Uterus (tissue), 4 donors: Measurements from ENCODE around the gene OR5K2. TPM values are rescaled to one million over a fixed set of nuclear protein-coding genes. Genes with fewer than 3 reads are reported as not detected.

ENCODE experiments used
- DNase-seq, 2 donors: peaks; one replicate each; pipeline ENCODE4 v3.0.0-alpha.2; 2019 to 2020
- H3K27ac ChIP-seq, 2 donors: fragments of 200-600 bp; sonication (generic); 1 replicate in 1 of 2; 2 replicates in 1 of 2; pipeline ENCODE4 v1.5.1; 2016 to 2018
- H3K27me3 ChIP-seq, 2 donors: fragments of 200-600 bp; sonication (generic); one replicate each; pipeline ENCODE4 v1.5.1; 2018 to 2019; ENCODE audit warnings: control low read depth in 1 of 2
- H3K36me3 ChIP-seq, 2 donors: fragments of 200-600 bp; sonication (generic); one replicate each; pipeline ENCODE4 v1.5.1; 2019; ENCODE audit warnings: control low read depth in 1 of 2
- H3K4me1 ChIP-seq, 2 donors: fragments of 200-600 bp; sonication (generic); one replicate each; pipeline ENCODE4 v1.5.1; 2018 to 2019; ENCODE audit warnings: control low read depth in 1 of 2
- H3K4me3 ChIP-seq, 2 donors: fragments of 200-600 bp; sonication (generic); 1 replicate in 1 of 2; 2 replicates in 1 of 2; pipeline ENCODE4 v1.5.1; 2018 to 2019; ENCODE audit warnings: mild to moderate bottlenecking in 1 of 2
- H3K9me3 ChIP-seq, 2 donors: fragments of 200-600 bp; sonication (generic); one replicate each; pipeline ENCODE4 v1.5.1; 2019; ENCODE audit warnings: control low read depth in 1 of 2
- POLR2A ChIP-seq, 2 donors: fragments of 450-650 bp; IDR thresholded peaks; one replicate each; pipeline ENCODE4 v1.6.1; 2016; ENCODE audit warnings: antibody characterized with exemption in 2 of 2, mild to moderate bottlenecking in 1 of 2, moderate library complexity in 1 of 2
- intact Hi-C: fragments of 100-400 bp; cut with DNase I; formaldehyde crosslinking; loops from one replicate; pipeline ENCODE4 v1.15.1; 2023; ENCODE audit warnings: low total_unique reads
- total RNA-seq, 4 donors: library from RNA; depleted of rRNA in 3 of 4; stranded (reverse); fragments of >200 nt in 3 of 4; gene quantifications; one replicate each; pipeline versions ENCODE4 v1.1.0 to v1.2.4, GENCODE V29; 2014 to 2023
- TF ChIP-seq, protein P1 (sequence below), 4 experiments: fragments of 200-600 bp in 2 of 4; fragments of 450-650 bp in 2 of 4; sonication (generic) in 2 of 4; IDR thresholded peaks; one replicate each; pipeline ENCODE4 v1.5.1; 2016 to 2019; ENCODE audit warnings: antibody characterized with exemption in 4 of 4, mild to moderate bottlenecking in 2 of 4, moderate library complexity in 1 of 4
- donor health status: DM: yes; HTN: yes; CAD: no.

The OR5K2 gene
- total RNA-seq, 4 donors from 2014 or later, result not detected

DNA sequence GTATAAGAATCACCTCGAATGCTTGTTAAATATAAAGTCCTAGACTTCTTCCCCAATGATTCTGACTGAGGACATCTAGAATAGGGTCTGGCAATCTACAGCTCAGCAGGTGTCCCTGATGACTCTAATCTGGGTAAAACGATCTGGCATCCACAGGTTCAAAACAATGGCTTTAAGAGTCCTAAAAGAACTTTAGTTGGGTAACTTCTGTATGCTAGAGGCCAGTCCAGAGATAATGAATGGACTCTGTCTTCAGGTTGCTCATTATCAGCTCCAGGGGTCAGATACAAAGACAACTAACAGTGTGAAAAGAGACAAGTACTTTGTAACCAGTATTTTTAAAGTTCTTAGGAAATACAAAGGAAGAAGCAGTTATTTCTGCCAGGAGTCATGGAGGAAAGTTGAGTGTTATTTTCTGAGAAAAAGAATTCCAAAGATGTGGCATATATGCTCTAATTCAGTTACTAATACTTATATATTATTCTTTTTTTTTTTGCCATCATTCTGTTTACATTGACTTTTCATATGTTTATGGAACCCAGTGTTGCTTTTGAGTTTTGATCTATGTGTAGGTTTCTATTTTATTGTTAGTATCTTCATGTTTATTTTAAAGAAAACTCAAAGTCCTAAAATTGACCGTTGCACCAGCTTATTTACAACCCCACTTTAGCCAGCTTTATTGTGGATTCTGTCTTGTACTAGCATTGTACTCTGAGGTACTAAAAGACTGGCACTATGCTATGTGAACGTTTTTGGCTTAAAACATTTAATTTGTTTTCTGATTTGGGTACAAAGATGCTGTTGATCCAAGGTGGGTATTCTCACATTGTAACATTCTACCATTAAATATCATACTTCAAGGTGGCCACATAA, 31.2 kb downstream of the OR5K2 start:
- intact Hi-C loops, result no loop called here
- no peak for DNase-seq
- Histone ChIP-seq H3K36me3 (no peaks in the 10 kb centered on the region), H3K9me3 (no peaks in the 10 kb centered on the region), H3K4me1 (no peaks in the 10 kb centered on the region), H3K27me3 (no peaks in the 10 kb centered on the region), H3K4me3 (no peak overlapping the region), H3K27ac (no peak overlapping the region)
- TF ChIP-seq, protein P1, sequence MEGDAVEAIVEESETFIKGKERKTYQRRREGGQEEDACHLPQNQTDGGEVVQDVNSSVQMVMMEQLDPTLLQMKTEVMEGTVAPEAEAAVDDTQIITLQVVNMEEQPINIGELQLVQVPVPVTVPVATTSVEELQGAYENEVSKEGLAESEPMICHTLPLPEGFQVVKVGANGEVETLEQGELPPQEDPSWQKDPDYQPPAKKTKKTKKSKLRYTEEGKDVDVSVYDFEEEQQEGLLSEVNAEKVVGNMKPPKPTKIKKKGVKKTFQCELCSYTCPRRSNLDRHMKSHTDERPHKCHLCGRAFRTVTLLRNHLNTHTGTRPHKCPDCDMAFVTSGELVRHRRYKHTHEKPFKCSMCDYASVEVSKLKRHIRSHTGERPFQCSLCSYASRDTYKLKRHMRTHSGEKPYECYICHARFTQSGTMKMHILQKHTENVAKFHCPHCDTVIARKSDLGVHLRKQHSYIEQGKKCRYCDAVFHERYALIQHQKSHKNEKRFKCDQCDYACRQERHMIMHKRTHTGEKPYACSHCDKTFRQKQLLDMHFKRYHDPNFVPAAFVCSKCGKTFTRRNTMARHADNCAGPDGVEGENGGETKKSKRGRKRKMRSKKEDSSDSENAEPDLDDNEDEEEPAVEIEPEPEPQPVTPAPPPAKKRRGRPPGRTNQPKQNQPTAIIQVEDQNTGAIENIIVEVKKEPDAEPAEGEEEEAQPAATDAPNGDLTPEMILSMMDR (IDR thresholded peaks at IDR 0.05), result no peak
- TF ChIP-seq POLR2A (IDR thresholded peaks at IDR 0.05), result no peak

DNA sequence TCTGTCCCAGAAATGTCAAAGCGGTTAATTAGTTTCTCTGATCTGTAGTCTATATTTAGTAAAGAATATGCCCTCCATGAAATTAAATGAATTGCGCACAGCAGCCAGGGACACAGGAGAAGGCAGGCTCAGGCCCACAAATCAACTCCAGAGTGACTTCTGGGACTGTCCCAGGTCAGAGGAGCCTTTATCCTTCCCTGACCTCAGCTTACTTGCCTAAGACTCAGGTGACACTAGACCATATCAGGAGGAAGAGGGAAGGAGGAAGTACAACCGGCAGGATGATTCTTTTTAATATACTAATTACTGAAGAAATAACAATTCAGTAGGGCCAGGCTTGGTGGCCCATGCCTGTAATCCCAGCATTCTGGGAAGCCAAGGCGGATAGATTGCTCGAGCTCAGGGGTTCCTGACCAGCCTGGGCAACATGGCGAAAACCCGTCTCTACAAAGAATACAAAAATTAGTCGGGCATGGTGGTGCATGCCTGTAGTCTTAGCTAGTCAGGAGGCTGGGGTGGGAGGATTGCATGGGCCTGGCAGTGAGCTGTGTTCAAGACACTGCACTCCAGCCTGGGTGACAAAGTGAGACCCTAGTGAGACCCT, 32.5 kb downstream of the OR5K2 start:
- Histone ChIP-seq H3K27me3 (no peaks in the 10 kb centered on the region), H3K36me3 (no peaks in the 10 kb centered on the region), H3K27ac (no peak overlapping the region), H3K4me3 (no peak overlapping the region), H3K4me1 (no peaks in the 10 kb centered on the region), H3K9me3 (no peaks in the 10 kb centered on the region)
- intact Hi-C loops, result no loop called here
- TF ChIP-seq, protein P1 (IDR thresholded peaks at IDR 0.05), result no peak
- TF ChIP-seq POLR2A (IDR thresholded peaks at IDR 0.05), result no peak
- no peak for DNase-seq

DNA sequence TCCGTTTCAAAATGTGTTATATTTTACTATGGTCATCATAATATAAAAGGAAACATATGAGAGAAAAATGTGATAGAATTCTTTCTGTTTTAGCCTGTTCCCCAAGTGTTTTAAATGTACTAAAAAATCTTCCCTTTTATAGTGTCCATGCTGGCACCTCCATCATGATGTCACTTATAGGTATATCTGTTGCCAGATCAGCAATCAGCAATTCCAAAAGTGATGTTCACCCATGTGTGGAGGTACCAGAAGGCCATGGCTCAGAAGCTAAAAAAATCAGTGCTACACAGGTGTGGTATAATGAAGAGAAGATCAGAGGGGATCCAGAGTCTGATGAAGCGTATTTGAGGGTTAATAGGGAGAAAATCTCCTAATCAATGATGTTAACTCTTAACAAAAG, 33.2 kb downstream of the OR5K2 start:
- TF ChIP-seq, protein P1 (IDR thresholded peaks at IDR 0.05), result no peak
- no peak for TF ChIP-seq POLR2A (IDR thresholded peaks at IDR 0.05)

DNA sequence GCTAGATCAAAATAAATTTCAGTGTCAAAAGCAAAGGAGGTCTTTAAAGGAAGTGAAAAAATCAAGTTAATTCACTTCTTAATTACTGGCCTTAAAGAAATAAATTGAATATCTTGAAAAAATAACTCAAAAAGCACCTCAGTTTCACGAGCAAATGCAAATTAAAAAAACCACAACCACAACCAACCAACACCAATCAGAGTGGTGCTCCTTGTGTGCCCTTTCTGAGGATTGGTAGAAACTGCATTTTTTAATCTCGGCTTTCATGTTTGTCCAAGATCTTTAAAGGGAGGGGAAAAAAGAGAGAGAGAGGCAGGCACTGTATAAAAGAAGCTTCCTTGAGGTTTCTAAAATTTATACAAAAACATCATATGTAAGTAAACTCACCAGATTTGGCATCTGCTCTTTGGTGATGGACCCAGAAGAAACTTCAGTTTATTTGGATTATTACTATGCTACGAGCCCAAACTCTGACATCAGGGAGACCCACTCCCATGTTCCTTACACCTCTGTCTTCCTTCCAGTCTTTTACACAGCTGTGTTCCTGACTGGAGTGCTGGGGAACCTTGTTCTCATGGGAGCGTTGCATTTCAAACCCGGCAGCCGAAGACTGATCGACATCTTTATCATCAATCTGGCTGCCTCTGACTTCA, 34.3 kb downstream of the OR5K2 start, which contains the start of gene GPR15:
Gene GPR15 (plus strand): TSS at position 357 of the 653 bp plus-strand sequence. CDS start 56 bp downstream, at position 413.
- intact Hi-C loops, result no loop called here
- TF ChIP-seq, protein P1 (IDR thresholded peaks at IDR 0.05), result no peak
- TF ChIP-seq POLR2A (IDR thresholded peaks at IDR 0.05), result no peak
- no peak within 1 kb of the TSS for H3K4me3 ChIP-seq

More for the DNA sequence above, 33.2 kb downstream of the OR5K2 start:
- Histone ChIP-seq H3K27me3 (no peaks in the 10 kb centered on the region), H3K4me1 (no peaks in the 10 kb centered on the region), H3K36me3 (no peaks in the 10 kb centered on the region), H3K27ac (no peak overlapping the region), H3K9me3 (no peaks in the 10 kb centered on the region), H3K4me3 (no peak overlapping the region)
- no peak for DNase-seq
- intact Hi-C loops, result no loop called here

DNA sequence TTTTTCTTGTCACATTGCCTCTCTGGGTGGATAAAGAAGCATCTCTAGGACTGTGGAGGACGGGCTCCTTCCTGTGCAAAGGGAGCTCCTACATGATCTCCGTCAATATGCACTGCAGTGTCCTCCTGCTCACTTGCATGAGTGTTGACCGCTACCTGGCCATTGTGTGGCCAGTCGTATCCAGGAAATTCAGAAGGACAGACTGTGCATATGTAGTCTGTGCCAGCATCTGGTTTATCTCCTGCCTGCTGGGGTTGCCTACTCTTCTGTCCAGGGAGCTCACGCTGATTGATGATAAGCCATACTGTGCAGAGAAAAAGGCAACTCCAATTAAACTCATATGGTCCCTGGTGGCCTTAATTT, 34.8 kb downstream of the OR5K2 start:
- H3K36me3 ChIP-seq, result no peaks in the 10 kb centered on the region
- no peak for DNase-seq
- no peaks in the 10 kb centered on the region for H3K4me1 ChIP-seq
- TF ChIP-seq, protein P1 (IDR thresholded peaks at IDR 0.05), result no peak
- TF ChIP-seq POLR2A (IDR thresholded peaks at IDR 0.05), result no peak
- H3K27me3 ChIP-seq, result no peaks in the 10 kb centered on the region
- no peak overlapping the region for H3K4me3 ChIP-seq
- intact Hi-C loops, result no loop called here
- no peaks in the 10 kb centered on the region for H3K9me3 ChIP-seq
- H3K27ac ChIP-seq, result no peak overlapping the region

More for the DNA sequence above, 34.3 kb downstream of the OR5K2 start, which contains the start of gene GPR15:
- Histone ChIP-seq H3K27me3 (no peaks in the 10 kb centered on the region), H3K9me3 (no peaks in the 10 kb centered on the region), H3K4me1 (no peaks in the 10 kb centered on the region), H3K36me3 (no peaks in the 10 kb centered on the region), H3K27ac (no peak within 1 kb of the TSS)
- no peak for DNase-seq
